Kidney epithelial cell (primary cell): ENCODE measurements around the gene DUSP3. TPM values are rescaled to one million over a fixed set of nuclear protein-coding genes. Genes with fewer than 3 reads are reported as not detected.

Experiments used
- DNase-seq: peaks from one replicate; pipeline ENCODE4 v3.0.0-alpha.2; 2010; ENCODE audit warnings: low read depth
- H3K27me3 ChIP-seq: 2 replicates; pipeline ENCODE4 v1.6.0; 2011; ENCODE audit warnings: low read length; ENCODE audit not compliant: control insufficient read depth, insufficient read depth
- H3K36me3 ChIP-seq: 2 replicates; pipeline ENCODE4 v1.5.1; 2011; ENCODE audit warnings: low read length; ENCODE audit not compliant: control insufficient read depth, insufficient read depth
- H3K4me3 ChIP-seq: 2 replicates; pipeline ENCODE4 v1.5.1; 2011; ENCODE audit warnings: low read depth, mild to moderate bottlenecking, control low read depth, low read length
- CTCF ChIP-seq: IDR thresholded peaks from 2 replicates; pipeline ENCODE4 v1.5.1; 2011; ENCODE audit warnings: mild to moderate bottlenecking, moderate library complexity, low read length, control low read depth, inconsistent platforms; ENCODE audit not compliant: insufficient read depth, poor library complexity, severe bottlenecking
- total RNA-seq: library from RNA; depleted of rRNA; stranded (reverse); fragments of >200 nt; gene quantifications from 2 replicates; pipeline ENCODE4 v1.2.3, GENCODE V29; 2015

Gene DUSP3
- total RNA-seq, 1 donor from 2014 or later = 117 TPM

- Histone ChIP-seq H3K36me3 (no peaks in the 10 kb centered on the region), H3K27me3 (no peaks in the 10 kb centered on the region), H3K4me3 (no peak overlapping the region)
- DNase-seq = no peak
- TF ChIP-seq CTCF = no peak
Measured at GRCh38 chr17:43733956-43734355, 44.8 kb downstream of the DUSP3 start.

- peak; percentile 83 for DNase-seq
- Histone ChIP-seq H3K27me3 (no peaks in the 10 kb centered on the region), H3K36me3 (no peaks in the 10 kb centered on the region), H3K4me3 (no peak overlapping the region)
- no peak for TF ChIP-seq CTCF
Measured at GRCh38 chr17:43732958-43733357, 45.8 kb downstream of the DUSP3 start.

- H3K36me3 ChIP-seq = no peaks in the 10 kb centered on the region
- no peak for TF ChIP-seq CTCF
- H3K27me3 ChIP-seq = no peaks in the 10 kb centered on the region
- DNase-seq = no peak
- no peak overlapping the region for H3K4me3 ChIP-seq
Measured at GRCh38 chr17:43728081-43728480, 50.7 kb downstream of the DUSP3 start.

- Histone ChIP-seq H3K36me3 (no peaks in the 10 kb centered on the region), H3K4me3 (no peak overlapping the region), H3K27me3 (no peaks in the 10 kb centered on the region)
- peak; percentile 52 for DNase-seq
- no peak for TF ChIP-seq CTCF
Measured at GRCh38 chr17:43723697-43724359, 54.9 kb downstream of the DUSP3 start.

- no peak for DNase-seq
- H3K4me3 ChIP-seq = no peak overlapping the region
Measured at GRCh38 chr17:43722870-43723665, 55.7 kb downstream of the DUSP3 start.

More at GRCh38 chr17:43722870-43723665, 55.7 kb downstream of the DUSP3 start:
- Histone ChIP-seq H3K36me3 (no peaks in the 10 kb centered on the region), H3K27me3 (no peaks in the 10 kb centered on the region)
- TF ChIP-seq CTCF = no peak
